SK-N-SH treated with all-trans-retinoic acid at 6 μM for 48 hours (cell line): ENCODE data around the gene AHRR.

ENCODE experiments used
- ATAC-seq: fragments of 200-7000 bp; cut with Tn5 transposase; 3 replicates; pipeline ENCODE4 v1.9.1; 2020; ENCODE audit warnings: mild to moderate bottlenecking, moderate library complexity
- ARNTL ChIP-seq: fragments of 450-650 bp; formaldehyde crosslinking; IDR thresholded peaks from 2 replicates; pipeline ENCODE4 v1.5.0; 2020; ENCODE audit warnings: low read depth, mild to moderate bottlenecking, moderate library complexity, borderline replicate concordance
- BACH2 ChIP-seq: fragments of 250-450 bp; sonication (Bioruptor Pico); IDR thresholded peaks from 2 replicates; pipeline ENCODE4 v1.9.0; 2021; ENCODE audit warnings: mild to moderate bottlenecking, borderline replicate concordance
- CSDC2 ChIP-seq: fragments of 250-450 bp; sonication (Bioruptor Pico); IDR thresholded peaks from 2 replicates; pipeline ENCODE4 v1.5.0; 2020; ENCODE audit warnings: mild to moderate bottlenecking, moderate library complexity
- ISL1 ChIP-seq: fragments of 250-450 bp; sonication (Bioruptor Pico); IDR thresholded peaks from 2 replicates; pipeline ENCODE4 v2.1.2; 2022; ENCODE audit warnings: mild to moderate bottlenecking, moderate library complexity
- PPARA ChIP-seq: fragments of 250-450 bp; sonication (Bioruptor Pico); IDR thresholded peaks from 2 replicates; pipeline ENCODE4 v1.5.0; 2020; ENCODE audit warnings: mild to moderate bottlenecking, borderline replicate concordance
- RARB ChIP-seq: fragments of 250-450 bp; sonication (Bioruptor Pico); IDR thresholded peaks from 2 replicates; pipeline ENCODE4 v1.8.0; 2021; ENCODE audit warnings: mild to moderate bottlenecking, moderate library complexity
- SNAI2 ChIP-seq: fragments of 250-450 bp; sonication (Bioruptor Pico); IDR thresholded peaks from 2 replicates; pipeline ENCODE4 v1.5.0; 2020; ENCODE audit warnings: mild to moderate bottlenecking, moderate library complexity
- TCF4 ChIP-seq: fragments of 250-450 bp; sonication (Bioruptor Pico); IDR thresholded peaks from 2 replicates; pipeline ENCODE4 v1.8.0; 2021; ENCODE audit warnings: mild to moderate bottlenecking, moderate library complexity, borderline replicate concordance
- TOX ChIP-seq: fragments of 250-450 bp; sonication (Bioruptor Pico); IDR thresholded peaks from 2 replicates; pipeline ENCODE4 v1.8.0; 2021; ENCODE audit warnings: mild to moderate bottlenecking, moderate library complexity, borderline replicate concordance
- ZC3H10 ChIP-seq: fragments of 250-450 bp; sonication (Bioruptor Pico); IDR thresholded peaks from 2 replicates; pipeline ENCODE4 v1.5.1; 2021; ENCODE audit warnings: mild to moderate bottlenecking, moderate library complexity
- ZFP3 ChIP-seq: fragments of 250-450 bp; sonication (Bioruptor Pico); IDR thresholded peaks from 2 replicates; pipeline ENCODE4 v1.5.0; 2020; ENCODE audit warnings: mild to moderate bottlenecking, moderate library complexity
- ZFP30 ChIP-seq: fragments of 450-650 bp; formaldehyde crosslinking; IDR thresholded peaks from 2 replicates; pipeline ENCODE4 v1.5.0; 2022; ENCODE audit warnings: mild to moderate bottlenecking, moderate library complexity
- ZNF70 ChIP-seq: fragments of 450-650 bp; formaldehyde crosslinking; IDR thresholded peaks from 2 replicates; pipeline ENCODE4 v1.5.0; 2020; ENCODE audit warnings: mild to moderate bottlenecking, moderate library complexity
- ZNF8 ChIP-seq: fragments of 450-650 bp; formaldehyde crosslinking; IDR thresholded peaks from 2 replicates; pipeline ENCODE4 v1.5.0; 2020; ENCODE audit warnings: mild to moderate bottlenecking, moderate library complexity
- TF ChIP-seq, protein P1 (sequence below): fragments of 250-450 bp; sonication (Bioruptor Pico); IDR thresholded peaks from 2 replicates; pipeline ENCODE4 v1.8.0; 2021; ENCODE audit warnings: low read depth, mild to moderate bottlenecking, moderate library complexity, borderline replicate concordance
- TF ChIP-seq, protein P2 (sequence below): fragments of 250-450 bp; sonication (Bioruptor Pico); IDR thresholded peaks from 2 replicates; pipeline ENCODE4 v1.5.1; 2021; ENCODE audit warnings: mild to moderate bottlenecking, moderate library complexity
- TF ChIP-seq, protein P3 (sequence below): fragments of 250-450 bp; sonication (Bioruptor Pico); IDR thresholded peaks from 2 replicates; pipeline ENCODE4 v1.5.0; 2020; ENCODE audit warnings: mild to moderate bottlenecking, moderate library complexity
- TF ChIP-seq, protein P4 (sequence below): fragments of 250-450 bp; sonication (Bioruptor Pico); IDR thresholded peaks from 2 replicates; pipeline ENCODE4 v1.5.1; 2020; ENCODE audit warnings: low read depth, mild to moderate bottlenecking, moderate library complexity
- TF ChIP-seq, protein P5 (sequence below): fragments of 250-450 bp; sonication (Bioruptor Pico); IDR thresholded peaks from 2 replicates; pipeline ENCODE4 v1.8.0; 2020; ENCODE audit warnings: mild to moderate bottlenecking, moderate library complexity, borderline replicate concordance

AHRR gene

DNA sequence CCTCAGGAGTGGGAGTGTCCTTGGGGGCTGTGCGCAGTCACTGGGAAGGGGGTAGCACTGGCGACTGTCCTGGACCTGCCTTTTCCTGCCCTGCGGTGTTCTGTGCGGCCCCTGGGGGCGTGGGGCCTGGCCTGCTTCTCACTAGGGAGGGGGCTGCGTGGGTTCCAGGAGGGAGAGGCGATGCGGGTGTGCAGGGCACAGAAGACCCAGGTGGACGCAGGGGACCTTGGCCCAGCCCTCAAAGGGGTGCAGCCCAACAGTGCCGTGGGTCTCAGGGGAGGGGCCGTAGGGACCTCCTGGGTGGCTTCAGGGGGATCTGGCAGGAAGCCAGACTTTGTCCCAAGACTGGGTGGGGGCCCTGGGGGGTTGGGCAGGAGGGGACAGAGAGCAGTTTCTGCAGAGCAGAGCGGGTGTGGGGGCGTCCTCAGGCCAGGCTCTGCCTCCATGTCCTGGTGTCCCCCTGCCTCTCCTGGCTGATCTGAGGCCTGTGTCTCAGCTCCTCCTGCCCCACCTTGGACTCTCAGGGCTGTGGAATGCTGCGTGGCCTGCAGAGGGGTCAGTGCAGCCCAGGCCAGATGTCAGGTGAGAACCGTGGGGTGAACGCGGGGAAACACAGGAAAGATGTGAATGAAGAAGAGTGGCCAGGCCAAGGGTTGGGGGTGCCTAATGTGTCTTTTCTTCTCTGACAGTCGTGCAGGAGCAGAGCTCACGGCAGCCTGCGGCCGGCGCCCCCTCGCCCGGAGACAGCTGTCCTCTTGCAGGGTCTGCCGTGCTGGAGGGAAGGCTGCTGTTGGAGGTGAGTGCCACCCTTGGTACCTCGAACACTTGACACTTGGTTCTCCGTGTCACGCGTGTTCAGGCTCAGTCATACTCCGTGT, 54.6 kb downstream of the AHRR start:
- TF ChIP-seq ZNF8 (CRISPR knock-in tag) (no peak), PPARA (CRISPR knock-in tag) (no peak), ZC3H10 (CRISPR knock-in tag) (no peak), SNAI2 (CRISPR knock-in tag) (no peak)
- TF ChIP-seq, protein P1, sequence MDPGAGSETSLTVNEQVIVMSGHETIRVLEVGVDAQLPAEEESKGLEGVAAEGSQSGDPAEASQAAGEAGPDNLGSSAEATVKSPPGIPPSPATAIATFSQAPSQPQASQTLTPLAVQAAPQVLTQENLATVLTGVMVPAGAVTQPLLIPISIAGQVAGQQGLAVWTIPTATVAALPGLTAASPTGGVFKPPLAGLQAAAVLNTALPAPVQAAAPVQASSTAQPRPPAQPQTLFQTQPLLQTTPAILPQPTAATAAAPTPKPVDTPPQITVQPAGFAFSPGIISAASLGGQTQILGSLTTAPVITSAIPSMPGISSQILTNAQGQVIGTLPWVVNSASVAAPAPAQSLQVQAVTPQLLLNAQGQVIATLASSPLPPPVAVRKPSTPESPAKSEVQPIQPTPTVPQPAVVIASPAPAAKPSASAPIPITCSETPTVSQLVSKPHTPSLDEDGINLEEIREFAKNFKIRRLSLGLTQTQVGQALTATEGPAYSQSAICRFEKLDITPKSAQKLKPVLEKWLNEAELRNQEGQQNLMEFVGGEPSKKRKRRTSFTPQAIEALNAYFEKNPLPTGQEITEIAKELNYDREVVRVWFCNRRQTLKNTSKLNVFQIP: no peak
- ATAC-seq: no peak

DNA sequence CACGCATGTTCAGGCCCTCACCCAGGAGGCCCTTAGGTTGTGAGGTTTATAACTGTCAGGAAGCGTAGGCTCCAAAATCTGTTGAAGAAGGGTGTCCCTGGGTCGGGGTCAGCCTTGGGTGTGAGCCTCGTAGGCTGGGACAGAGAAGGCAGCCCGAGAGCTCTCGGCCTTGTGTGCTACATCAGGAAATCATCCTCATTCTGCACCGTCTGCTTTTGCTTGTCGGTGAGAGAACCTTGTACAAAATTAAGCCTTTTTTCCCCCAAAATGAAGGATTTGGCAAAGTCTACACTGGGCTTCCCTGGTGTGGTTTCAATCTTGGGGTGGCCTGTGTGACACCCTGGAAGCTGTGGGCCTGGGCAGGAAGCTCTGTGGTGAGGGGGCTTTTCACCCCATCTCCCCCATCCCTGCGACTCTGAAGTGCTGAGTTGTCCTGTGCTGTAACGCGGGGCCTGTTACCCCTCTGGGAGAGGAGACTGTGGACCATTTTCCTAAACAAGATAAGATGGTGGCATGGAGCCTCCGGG, 55.3 kb downstream of the AHRR start:
- no peak for ATAC-seq
- TF ChIP-seq, protein P2, sequence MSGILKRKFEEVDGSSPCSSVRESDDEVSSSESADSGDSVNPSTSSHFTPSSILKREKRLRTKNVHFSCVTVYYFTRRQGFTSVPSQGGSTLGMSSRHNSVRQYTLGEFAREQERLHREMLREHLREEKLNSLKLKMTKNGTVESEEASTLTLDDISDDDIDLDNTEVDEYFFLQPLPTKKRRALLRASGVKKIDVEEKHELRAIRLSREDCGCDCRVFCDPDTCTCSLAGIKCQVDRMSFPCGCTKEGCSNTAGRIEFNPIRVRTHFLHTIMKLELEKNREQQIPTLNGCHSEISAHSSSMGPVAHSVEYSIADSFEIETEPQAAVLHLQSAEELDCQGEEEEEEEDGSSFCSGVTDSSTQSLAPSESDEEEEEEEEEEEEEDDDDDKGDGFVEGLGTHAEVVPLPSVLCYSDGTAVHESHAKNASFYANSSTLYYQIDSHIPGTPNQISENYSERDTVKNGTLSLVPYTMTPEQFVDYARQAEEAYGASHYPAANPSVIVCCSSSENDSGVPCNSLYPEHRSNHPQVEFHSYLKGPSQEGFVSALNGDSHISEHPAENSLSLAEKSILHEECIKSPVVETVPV (CRISPR knock-in tag): no peak
- TF ChIP-seq, protein P1: no peak
- TF ChIP-seq ZFP30 (CRISPR knock-in tag): no peak
- TF ChIP-seq, protein P3, sequence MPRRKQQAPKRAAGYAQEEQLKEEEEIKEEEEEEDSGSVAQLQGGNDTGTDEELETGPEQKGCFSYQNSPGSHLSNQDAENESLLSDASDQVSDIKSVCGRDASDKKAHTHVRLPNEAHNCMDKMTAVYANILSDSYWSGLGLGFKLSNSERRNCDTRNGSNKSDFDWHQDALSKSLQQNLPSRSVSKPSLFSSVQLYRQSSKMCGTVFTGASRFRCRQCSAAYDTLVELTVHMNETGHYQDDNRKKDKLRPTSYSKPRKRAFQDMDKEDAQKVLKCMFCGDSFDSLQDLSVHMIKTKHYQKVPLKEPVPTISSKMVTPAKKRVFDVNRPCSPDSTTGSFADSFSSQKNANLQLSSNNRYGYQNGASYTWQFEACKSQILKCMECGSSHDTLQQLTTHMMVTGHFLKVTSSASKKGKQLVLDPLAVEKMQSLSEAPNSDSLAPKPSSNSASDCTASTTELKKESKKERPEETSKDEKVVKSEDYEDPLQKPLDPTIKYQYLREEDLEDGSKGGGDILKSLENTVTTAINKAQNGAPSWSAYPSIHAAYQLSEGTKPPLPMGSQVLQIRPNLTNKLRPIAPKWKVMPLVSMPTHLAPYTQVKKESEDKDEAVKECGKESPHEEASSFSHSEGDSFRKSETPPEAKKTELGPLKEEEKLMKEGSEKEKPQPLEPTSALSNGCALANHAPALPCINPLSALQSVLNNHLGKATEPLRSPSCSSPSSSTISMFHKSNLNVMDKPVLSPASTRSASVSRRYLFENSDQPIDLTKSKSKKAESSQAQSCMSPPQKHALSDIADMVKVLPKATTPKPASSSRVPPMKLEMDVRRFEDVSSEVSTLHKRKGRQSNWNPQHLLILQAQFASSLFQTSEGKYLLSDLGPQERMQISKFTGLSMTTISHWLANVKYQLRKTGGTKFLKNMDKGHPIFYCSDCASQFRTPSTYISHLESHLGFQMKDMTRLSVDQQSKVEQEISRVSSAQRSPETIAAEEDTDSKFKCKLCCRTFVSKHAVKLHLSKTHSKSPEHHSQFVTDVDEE (CRISPR knock-in tag): no peak
- TF ChIP-seq TCF4 (CRISPR knock-in tag): no peak
- TF ChIP-seq, protein P4, sequence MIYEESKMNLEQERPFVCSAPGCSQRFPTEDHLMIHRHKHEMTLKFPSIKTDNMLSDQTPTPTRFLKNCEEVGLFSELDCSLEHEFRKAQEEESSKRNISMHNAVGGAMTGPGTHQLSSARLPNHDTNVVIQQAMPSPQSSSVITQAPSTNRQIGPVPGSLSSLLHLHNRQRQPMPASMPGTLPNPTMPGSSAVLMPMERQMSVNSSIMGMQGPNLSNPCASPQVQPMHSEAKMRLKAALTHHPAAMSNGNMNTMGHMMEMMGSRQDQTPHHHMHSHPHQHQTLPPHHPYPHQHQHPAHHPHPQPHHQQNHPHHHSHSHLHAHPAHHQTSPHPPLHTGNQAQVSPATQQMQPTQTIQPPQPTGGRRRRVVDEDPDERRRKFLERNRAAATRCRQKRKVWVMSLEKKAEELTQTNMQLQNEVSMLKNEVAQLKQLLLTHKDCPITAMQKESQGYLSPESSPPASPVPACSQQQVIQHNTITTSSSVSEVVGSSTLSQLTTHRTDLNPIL (CRISPR knock-in tag): no peak
- no peak for TF ChIP-seq ZFP3 (CRISPR knock-in tag)
- no peak for TF ChIP-seq ISL1
- TF ChIP-seq BACH2 (CRISPR knock-in tag): no peak
- TF ChIP-seq, protein P5, sequence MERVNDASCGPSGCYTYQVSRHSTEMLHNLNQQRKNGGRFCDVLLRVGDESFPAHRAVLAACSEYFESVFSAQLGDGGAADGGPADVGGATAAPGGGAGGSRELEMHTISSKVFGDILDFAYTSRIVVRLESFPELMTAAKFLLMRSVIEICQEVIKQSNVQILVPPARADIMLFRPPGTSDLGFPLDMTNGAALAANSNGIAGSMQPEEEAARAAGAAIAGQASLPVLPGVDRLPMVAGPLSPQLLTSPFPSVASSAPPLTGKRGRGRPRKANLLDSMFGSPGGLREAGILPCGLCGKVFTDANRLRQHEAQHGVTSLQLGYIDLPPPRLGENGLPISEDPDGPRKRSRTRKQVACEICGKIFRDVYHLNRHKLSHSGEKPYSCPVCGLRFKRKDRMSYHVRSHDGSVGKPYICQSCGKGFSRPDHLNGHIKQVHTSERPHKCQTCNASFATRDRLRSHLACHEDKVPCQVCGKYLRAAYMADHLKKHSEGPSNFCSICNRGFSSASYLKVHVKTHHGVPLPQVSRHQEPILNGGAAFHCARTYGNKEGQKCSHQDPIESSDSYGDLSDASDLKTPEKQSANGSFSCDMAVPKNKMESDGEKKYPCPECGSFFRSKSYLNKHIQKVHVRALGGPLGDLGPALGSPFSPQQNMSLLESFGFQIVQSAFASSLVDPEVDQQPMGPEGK (CRISPR knock-in tag): no peak
- no peak for TF ChIP-seq ZC3H10 (CRISPR knock-in tag)
- no peak for TF ChIP-seq CSDC2 (CRISPR knock-in tag)
- no peak for TF ChIP-seq SNAI2 (CRISPR knock-in tag)
- TF ChIP-seq RARB (CRISPR knock-in tag): no peak
- TF ChIP-seq ZNF70 (CRISPR knock-in tag): no peak
- no peak for TF ChIP-seq TOX (CRISPR knock-in tag)
- no peak for TF ChIP-seq ARNTL (CRISPR knock-in tag)
